HepG2 (cell line): ENCODE results near the gene ATG2A. TPM values are rescaled to one million over a fixed set of nuclear protein-coding genes. Genes with fewer than 3 reads are reported as not detected.
A peak's percentile ranks its signal among the peaks of the same experiment; 100 is the strongest.

ENCODE experiments used
- ARID2 ChIP-seq: sonication (generic); formaldehyde crosslinking; IDR thresholded peaks from 2 replicates; pipeline ENCODE4 v1.8.1; 2022; ENCODE audit warnings: mild to moderate bottlenecking, missing genetic modification reagents, borderline replicate concordance
- ATF5 ChIP-seq: sonication (generic); formaldehyde crosslinking; IDR thresholded peaks from 2 replicates; pipeline ENCODE4 v1.4.0; 2020; ENCODE audit warnings: mild to moderate bottlenecking, low read depth, missing genetic modification reagents
- ESRRA ChIP-seq: sonication (generic); formaldehyde crosslinking; IDR thresholded peaks from 2 replicates; pipeline ENCODE4 v1.5.1; 2020; ENCODE audit warnings: mild to moderate bottlenecking, low read depth, missing genetic modification reagents
- FOXK1 ChIP-seq: sonication (generic); formaldehyde crosslinking; IDR thresholded peaks from 2 replicates; pipeline ENCODE4 v1.4.0; 2020; ENCODE audit warnings: low read depth, missing genetic modification reagents, borderline replicate concordance
- GATAD2A ChIP-seq: IDR thresholded peaks from 2 replicates; pipeline ENCODE4 v1.6.1; 2016
- GTF3A ChIP-seq: sonication (generic); formaldehyde crosslinking; conservative IDR thresholded peaks from 2 replicates; pipeline ENCODE4 v1.4.0; 2020; ENCODE audit warnings: mild to moderate bottlenecking, missing genetic modification reagents
- KAT2B ChIP-seq: fragments of 150-350 bp; IDR thresholded peaks from 2 replicates; pipeline ENCODE4 v1.6.1; 2014; ENCODE audit warnings: low read depth, low read length, borderline replicate concordance
- KDM1A ChIP-seq: IDR thresholded peaks from 2 replicates; pipeline ENCODE4 v1.6.1; 2016; ENCODE audit warnings: missing compliant biosample characterization
- NFE2L1 ChIP-seq: sonication (generic); formaldehyde crosslinking; IDR thresholded peaks from 2 replicates; pipeline ENCODE4 v1.4.0; 2020; ENCODE audit warnings: missing genetic modification reagents, mild to moderate bottlenecking, borderline replicate concordance
- PHB2 ChIP-seq: fragments of 450-650 bp; IDR thresholded peaks from 2 replicates; pipeline ENCODE4 v1.6.1; 2018; ENCODE audit not compliant: partially characterized antibody
- PHF21A ChIP-seq: sonication (generic); formaldehyde crosslinking; IDR thresholded peaks from 2 replicates; pipeline ENCODE4 v1.5.0; 2020; ENCODE audit warnings: mild to moderate bottlenecking, missing genetic modification reagents
- PHF5A ChIP-seq: IDR thresholded peaks from one replicate; pipeline ENCODE4 v1.6.1; 2018; ENCODE audit warnings: low read depth, missing genetic modification reagents; ENCODE audit not compliant: unreplicated experiment
- PRDM10 ChIP-seq: sonication (generic); formaldehyde crosslinking; IDR thresholded peaks from 2 replicates; pipeline ENCODE4 v1.4.0; 2020; ENCODE audit warnings: low read depth, missing genetic modification reagents
- SP4 ChIP-seq: sonication (generic); formaldehyde crosslinking; IDR thresholded peaks from 2 replicates; pipeline ENCODE4 v1.8.1; 2023; ENCODE audit warnings: mild to moderate bottlenecking, missing genetic modification reagents
- THAP11 ChIP-seq: IDR thresholded peaks from 2 replicates; pipeline ENCODE4 v1.6.1; 2016; ENCODE audit warnings: missing biosample characterization, missing genetic modification reagents
- XBP1 ChIP-seq: sonication (generic); formaldehyde crosslinking; IDR thresholded peaks from 2 replicates; pipeline ENCODE4 v1.5.0; 2020; ENCODE audit warnings: missing genetic modification reagents
- ZEB1 ChIP-seq: IDR thresholded peaks from 2 replicates; pipeline ENCODE4 v1.6.1; 2012; ENCODE audit warnings: mild to moderate bottlenecking, low read depth, inconsistent platforms; ENCODE audit not compliant: insufficient replicate concordance
- ZNF264 ChIP-seq: sonication (generic); formaldehyde crosslinking; IDR thresholded peaks from 2 replicates; pipeline ENCODE4 v1.4.0; 2020; ENCODE audit warnings: missing genetic modification reagents
- ZNF350 ChIP-seq: sonication (generic); formaldehyde crosslinking; IDR thresholded peaks from 2 replicates; pipeline ENCODE4 v1.4.0; 2020; ENCODE audit warnings: mild to moderate bottlenecking, low read depth, missing genetic modification reagents, borderline replicate concordance
- ZNF543 ChIP-seq: sonication (generic); formaldehyde crosslinking; IDR thresholded peaks from 2 replicates; pipeline ENCODE4 v1.4.0; 2020; ENCODE audit warnings: mild to moderate bottlenecking, missing genetic modification reagents
- ZNF549 ChIP-seq: sonication (generic); formaldehyde crosslinking; IDR thresholded peaks from 2 replicates; pipeline ENCODE4 v1.5.0; 2020; ENCODE audit warnings: missing genetic modification reagents
- ZNF557 ChIP-seq: sonication (generic); formaldehyde crosslinking; IDR thresholded peaks from 2 replicates; pipeline ENCODE4 v1.4.0; 2020; ENCODE audit warnings: missing genetic modification reagents
- ZNF670 ChIP-seq: sonication (generic); formaldehyde crosslinking; IDR thresholded peaks from 2 replicates; pipeline ENCODE4 v1.8.0; 2022; ENCODE audit warnings: mild to moderate bottlenecking, missing genetic modification reagents, borderline replicate concordance
- ZNF691 ChIP-seq: sonication (generic); formaldehyde crosslinking; IDR thresholded peaks from 2 replicates; pipeline ENCODE4 v1.4.0; 2020; ENCODE audit warnings: missing genetic modification reagents, low read depth, mild to moderate bottlenecking, borderline replicate concordance
- ZNF749 ChIP-seq: sonication (generic); formaldehyde crosslinking; IDR thresholded peaks from 2 replicates; pipeline ENCODE4 v1.8.0; 2022; ENCODE audit warnings: mild to moderate bottlenecking, missing genetic modification reagents, moderate library complexity, borderline replicate concordance
- ZNF839 ChIP-seq: sonication (generic); formaldehyde crosslinking; IDR thresholded peaks from 2 replicates; pipeline ENCODE4 v1.4.0; 2020; ENCODE audit warnings: missing genetic modification reagents, mild to moderate bottlenecking, borderline replicate concordance
- ZSCAN29 ChIP-seq: sonication (generic); formaldehyde crosslinking; conservative IDR thresholded peaks from 2 replicates; pipeline ENCODE4 v1.4.0; 2020; ENCODE audit warnings: mild to moderate bottlenecking, missing genetic modification reagents
- polyA plus RNA-seq, 8 experiments: library from polyadenylated mRNA; depleted of rRNA in 3 of 8; stranded (reverse) in 7 of 8; unstranded in 1 of 8; fragments of >200 nt; fragmentation: Illumina TruSeq in 4 of 8; extraction: Trizol in 4 of 8; gene quantifications; 2 replicates each; pipeline versions ENCODE4 v1.2.1 to v1.2.3, GENCODE V29; 2011 to 2016; ENCODE audit warnings: low read depth in 4 of 8, missing spikeins in 1 of 8, mixed read lengths in 1 of 8; ENCODE audit not compliant: insufficient read depth in 1 of 8
- total RNA-seq, 5 experiments: library from RNA; depleted of rRNA; stranded (reverse); fragments of >200 nt; fragmentation: Illumina TruSeq; extraction: Trizol; gene quantifications; 2 replicates each; pipeline ENCODE4 v1.2.3, GENCODE V29; 2016; ENCODE audit warnings: low read depth in 1 of 5

ATG2A gene
- total and polyA plus RNA-seq, 2 of the 13 experiments (the other 11 are each of a cell fraction or from before 2014, with no cell fraction given): 6.7 to 8.0 TPM

- TF ChIP-seq FOXK1 (CRISPR knock-in tag) (peak; percentile 98), NFE2L1 (CRISPR knock-in tag) (no peak), ZNF691 (no peak; the same call in 1 of the 2 replicates), ESRRA (CRISPR knock-in tag) (no peak), ATF5 (CRISPR knock-in tag) (no peak), XBP1 (CRISPR knock-in tag) (no peak), KDM1A (CRISPR knock-in tag) (no peak), PRDM10 (CRISPR knock-in tag) (peak; percentile 30; the same call in 1 of the 2 replicates), ZNF670 (CRISPR knock-in tag) (no peak), GATAD2A (CRISPR knock-in tag) (peak; percentile 49), KAT2B (no peak), SP4 (CRISPR knock-in tag) (no peak), THAP11 (CRISPR knock-in tag) (peak; percentile 79), PHF21A (no peak), ZNF557 (CRISPR knock-in tag) (no peak), ARID2 (CRISPR knock-in tag) (no peak), GTF3A (no peak), PHF5A (CRISPR knock-in tag) (no peak), PHB2 (no peak), ZNF549 (no peak), ZNF543 (CRISPR knock-in tag) (no peak), ZSCAN29 (CRISPR knock-in tag) (no peak), ZNF264 (CRISPR knock-in tag) (no peak), ZEB1 (no peak), ZNF839 (0 out of 2 replicates have a peak, but pooled peaks have one; percentile 10), ZNF350 (CRISPR knock-in tag) (peak; percentile 35; the same call in 1 of the 2 replicates), ZNF749 (no peak)
These were observed 802 bp downstream of the ATG2A start (continued) for GRCh38 chr11:64916040-64916774.
